Loucy (cell line): ENCODE results near the gene SLX9.

Source experiments
- H2AFZ ChIP-seq: fragments of 200-600 bp; sonication (generic); 2 replicates; pipeline ENCODE4 v1.6.0; 2016; ENCODE audit warnings: antibody characterized with exemption, mild to moderate bottlenecking, low read length, moderate library complexity
- H3F3A ChIP-seq: fragments of 200-600 bp; 2 replicates; pipeline ENCODE4 v1.6.0; 2016; ENCODE audit warnings: antibody characterized with exemption, low read depth, mild to moderate bottlenecking
- H3K27me3 ChIP-seq: fragments of 200-600 bp; sonication (generic); 2 replicates; pipeline ENCODE4 v1.6.1; 2014; ENCODE audit warnings: low read length, mild to moderate bottlenecking; ENCODE audit not compliant: insufficient read depth, poor library complexity, severe bottlenecking
- H3K36me3 ChIP-seq: fragments of 200-600 bp; sonication (generic); 2 replicates; pipeline ENCODE4 v1.6.1; 2016; ENCODE audit warnings: low read length; ENCODE audit not compliant: insufficient read depth
- H3K4me1 ChIP-seq: fragments of 200-600 bp; sonication (generic); 2 replicates; pipeline ENCODE4 v1.5.1; 2014; ENCODE audit warnings: low read length, mild to moderate bottlenecking; ENCODE audit not compliant: insufficient read depth, poor library complexity, severe bottlenecking
- H3K4me2 ChIP-seq: fragments of 200-600 bp; sonication (generic); 2 replicates; pipeline ENCODE4 v1.6.0; 2014; ENCODE audit warnings: antibody characterized with exemption, low read length, low read depth, mild to moderate bottlenecking; ENCODE audit not compliant: poor library complexity, severe bottlenecking
- H3K4me3 ChIP-seq: fragments of 200-600 bp; sonication (generic); 2 replicates; pipeline ENCODE4 v1.5.1; 2014; ENCODE audit warnings: low read length, mild to moderate bottlenecking, mixed read lengths; ENCODE audit not compliant: poor library complexity, severe bottlenecking
- H3K79me2 ChIP-seq: fragments of 200-600 bp; sonication (generic); 2 replicates; pipeline ENCODE4 v1.6.1; 2014; ENCODE audit warnings: low read length; ENCODE audit not compliant: insufficient read depth
- H3K9ac ChIP-seq: fragments of 200-600 bp; sonication (generic); 2 replicates; pipeline ENCODE4 v1.6.0; 2014; ENCODE audit warnings: mild to moderate bottlenecking, low read depth, low read length, moderate library complexity; ENCODE audit not compliant: poor library complexity, severe bottlenecking
- H3K9me2 ChIP-seq: fragments of 200-600 bp; sonication (generic); replicated peaks from 2 replicates; pipeline ENCODE4 v1.6.1; 2016; ENCODE audit warnings: low read depth, low read length, mixed read lengths
- H3K9me3 ChIP-seq: fragments of 200-600 bp; sonication (generic); 2 replicates; pipeline ENCODE4 v1.6.1; 2014; ENCODE audit warnings: mild to moderate bottlenecking, antibody characterized with exemption, low read length, low read depth; ENCODE audit not compliant: insufficient read depth
- H4K20me1 ChIP-seq: fragments of 200-600 bp; sonication (generic); 2 replicates; pipeline ENCODE4 v1.6.0; 2014; ENCODE audit warnings: antibody characterized with exemption, low read length, mild to moderate bottlenecking; ENCODE audit not compliant: insufficient read depth, poor library complexity, severe bottlenecking
- CTCF ChIP-seq: fragments of 200-600 bp; sonication (generic); conservative IDR thresholded peaks from 2 replicates; pipeline ENCODE4 v1.5.1; 2014; ENCODE audit warnings: mild to moderate bottlenecking, antibody characterized with exemption, low read length
- EZH2phosphoT487 ChIP-seq: fragments of 200-600 bp; IDR thresholded peaks from 2 replicates; pipeline ENCODE4 v1.6.1; 2018; ENCODE audit warnings: antibody characterized with exemption, mild to moderate bottlenecking, moderate library complexity, borderline replicate concordance

Gene SLX9

GRCh38 chr21:44982558-44983250 lies 42.9 kb downstream of the SLX9 start:
- no peaks in the 10 kb centered on the region for H3K4me1 ChIP-seq
- no peak overlapping the region for H3K4me2 ChIP-seq
- H3K36me3 ChIP-seq: no peaks in the 10 kb centered on the region

GRCh38 chr21:44983421-44984206 lies 43.8 kb downstream of the SLX9 start:
- H3K4me2 ChIP-seq: no peak overlapping the region
- H3F3A ChIP-seq: no peaks in the 10 kb centered on the region
- no peaks in the 10 kb centered on the region for H3K27me3 ChIP-seq
- H3K9me2 ChIP-seq: no peaks in the 10 kb centered on the region
- no peak for TF ChIP-seq CTCF
- TF ChIP-seq EZH2phosphoT487: no peak
- H3K9me3 ChIP-seq: no peaks in the 10 kb centered on the region
- H4K20me1 ChIP-seq: no peaks in the 10 kb centered on the region
- H2AFZ ChIP-seq: no peak overlapping the region
- H3K79me2 ChIP-seq: no peaks in the 10 kb centered on the region
- H3K36me3 ChIP-seq: no peaks in the 10 kb centered on the region
- H3K9ac ChIP-seq: no peak overlapping the region
- H3K4me3 ChIP-seq: no peak overlapping the region
- no peaks in the 10 kb centered on the region for H3K4me1 ChIP-seq

More at GRCh38 chr21:44982558-44983250, 42.9 kb downstream of the SLX9 start:
- no peaks in the 10 kb centered on the region for H3K27me3 ChIP-seq
- H3K9me2 ChIP-seq: no peaks in the 10 kb centered on the region
- H3F3A ChIP-seq: no peaks in the 10 kb centered on the region
- no peak for TF ChIP-seq EZH2phosphoT487
- TF ChIP-seq CTCF: no peak
- H3K9ac ChIP-seq: no peak overlapping the region
- H3K79me2 ChIP-seq: no peaks in the 10 kb centered on the region
- H3K4me3 ChIP-seq: no peak overlapping the region
- H2AFZ ChIP-seq: no peak overlapping the region
- no peaks in the 10 kb centered on the region for H4K20me1 ChIP-seq
- H3K9me3 ChIP-seq: no peaks in the 10 kb centered on the region

- H3K36me3 ChIP-seq: no peaks in the 10 kb centered on the region
- no peaks in the 10 kb centered on the region for H3K79me2 ChIP-seq
- H3K4me3 ChIP-seq: no peak overlapping the region
- H3K4me1 ChIP-seq: no peaks in the 10 kb centered on the region
- H3F3A ChIP-seq: no peaks in the 10 kb centered on the region
- TF ChIP-seq CTCF: no peak
- no peak for TF ChIP-seq EZH2phosphoT487
- no peak overlapping the region for H3K4me2 ChIP-seq
- no peaks in the 10 kb centered on the region for H3K9me3 ChIP-seq
- H3K9ac ChIP-seq: no peak overlapping the region
- no peaks in the 10 kb centered on the region for H3K27me3 ChIP-seq
- H3K9me2 ChIP-seq: no peaks in the 10 kb centered on the region
- H2AFZ ChIP-seq: no peak overlapping the region
- no peaks in the 10 kb centered on the region for H4K20me1 ChIP-seq
Observed at GRCh38 chr21:44984428-44984791, 44.6 kb downstream of the SLX9 start.
